ENCODE measurements around the gene GJA4.

GRCh38 chr1:34759503-34760357, 33.1 kb upstream of the GJA4 start, which contains the start of gene GJB4:
- TF ChIP-seq, protein P1, sequence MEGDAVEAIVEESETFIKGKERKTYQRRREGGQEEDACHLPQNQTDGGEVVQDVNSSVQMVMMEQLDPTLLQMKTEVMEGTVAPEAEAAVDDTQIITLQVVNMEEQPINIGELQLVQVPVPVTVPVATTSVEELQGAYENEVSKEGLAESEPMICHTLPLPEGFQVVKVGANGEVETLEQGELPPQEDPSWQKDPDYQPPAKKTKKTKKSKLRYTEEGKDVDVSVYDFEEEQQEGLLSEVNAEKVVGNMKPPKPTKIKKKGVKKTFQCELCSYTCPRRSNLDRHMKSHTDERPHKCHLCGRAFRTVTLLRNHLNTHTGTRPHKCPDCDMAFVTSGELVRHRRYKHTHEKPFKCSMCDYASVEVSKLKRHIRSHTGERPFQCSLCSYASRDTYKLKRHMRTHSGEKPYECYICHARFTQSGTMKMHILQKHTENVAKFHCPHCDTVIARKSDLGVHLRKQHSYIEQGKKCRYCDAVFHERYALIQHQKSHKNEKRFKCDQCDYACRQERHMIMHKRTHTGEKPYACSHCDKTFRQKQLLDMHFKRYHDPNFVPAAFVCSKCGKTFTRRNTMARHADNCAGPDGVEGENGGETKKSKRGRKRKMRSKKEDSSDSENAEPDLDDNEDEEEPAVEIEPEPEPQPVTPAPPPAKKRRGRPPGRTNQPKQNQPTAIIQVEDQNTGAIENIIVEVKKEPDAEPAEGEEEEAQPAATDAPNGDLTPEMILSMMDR (IDR thresholded peaks at IDR 0.05; ENCODE audit: extremely low read depth in 1 of 2, insufficient read depth in 1 of 2, low read depth in 1 of 2, low read length in 2 of 2): no peak
- no peak for TF ChIP-seq POLR2A (IDR thresholded peaks at IDR 0.05; ENCODE audit: low read depth, low read length)
- TF ChIP-seq EZH2 (IDR thresholded peaks at IDR 0.05; ENCODE audit: borderline replicate concordance, low read depth, low read length, severe bottlenecking): no peak
